Measurements from ENCODE around the gene RUNX2.

RUNX2 gene

GRCh38 chr6:45411959-45412358 lies 83.8 kb downstream of the RUNX2 start:
- Histone ChIP-seq H3K36me3 (ENCODE audit: control insufficient read depth in 1 of 2, insufficient read depth in 2 of 2, low read length in 2 of 2) (no peaks in the 10 kb centered on the region), H3K4me2 (ENCODE audit: low read length) (no peak overlapping the region), H3K4me3 (ENCODE audit: low read depth, low read length) (no peak overlapping the region), H4K91ac (ENCODE audit: low read depth, low read length) (no peak overlapping the region), H3K14ac (ENCODE audit: low read length) (no peak overlapping the region), H4K12ac (ENCODE audit: low read depth, low read length) (no peak overlapping the region), H2BK5ac (ENCODE audit: low read depth, low read length, poor library complexity) (no peak overlapping the region), H3K18ac (ENCODE audit: low read length) (no peak overlapping the region), H4K8ac (ENCODE audit: low read depth, low read length) (no peak overlapping the region), H3K23ac (ENCODE audit: low read length) (no peak overlapping the region), H2BK12ac (ENCODE audit: low read length) (no peak overlapping the region), H2AK5ac (ENCODE audit: low read length) (no peak overlapping the region), H2BK120ac (ENCODE audit: insufficient read depth, low read length, poor library complexity) (no peak overlapping the region), H3K79me2 (ENCODE audit: control insufficient read depth, insufficient read depth, low read length, poor library complexity) (no peaks in the 10 kb centered on the region), H3K27ac (ENCODE audit: low read depth, low read length) (no peak overlapping the region), H3K4me1 (ENCODE audit: control insufficient read depth in 1 of 2, insufficient read depth in 2 of 2, low read length in 2 of 2) (no peaks in the 10 kb centered on the region), H3K9me3 (ENCODE audit: insufficient read depth, low read depth, low read length) (no peaks in the 10 kb centered on the region), H3K79me1 (ENCODE audit: low read length) (no peaks in the 10 kb centered on the region), H3K27me3 (ENCODE audit: insufficient read depth, low read length) (no peaks in the 10 kb centered on the region), H2AFZ (ENCODE audit: insufficient read depth, low read length, poor library complexity) (no peak overlapping the region), H3K4ac (ENCODE audit: low read depth, low read length) (no peak overlapping the region), H3K9ac (ENCODE audit: low read length) (no peak overlapping the region)
- no CpG with 5 or more reads among the region's 5 CpGs for WGBS (ENCODE audit: extremely low coverage, insufficient coverage, insufficient read length)
- no peak for DNase-seq

- H4K12ac ChIP-seq (ENCODE audit: low read depth, low read length) = no peak overlapping the region
- H3K23ac ChIP-seq (ENCODE audit: low read length) = no peak overlapping the region
- no peaks in the 10 kb centered on the region for H3K36me3 ChIP-seq (ENCODE audit: control insufficient read depth in 1 of 2, insufficient read depth in 2 of 2, low read length in 2 of 2)
- no peak overlapping the region for H3K4me3 ChIP-seq (ENCODE audit: low read depth, low read length)
- no peak overlapping the region for H4K8ac ChIP-seq (ENCODE audit: low read depth, low read length)
- no peaks in the 10 kb centered on the region for H3K9me3 ChIP-seq (ENCODE audit: insufficient read depth, low read depth, low read length)
- H3K9ac ChIP-seq (ENCODE audit: low read length) = no peak overlapping the region
- peaks cover 5% of the 10 kb centered on the region for H3K27me3 ChIP-seq (ENCODE audit: insufficient read depth, low read length)
- H2AFZ ChIP-seq (ENCODE audit: insufficient read depth, low read length, poor library complexity) = no peak overlapping the region
- peaks cover 4% of the 10 kb centered on the region for H3K79me1 ChIP-seq (ENCODE audit: low read length)
- H2BK12ac ChIP-seq (ENCODE audit: low read length) = no peak overlapping the region
- H3K4me2 ChIP-seq (ENCODE audit: low read length) = no peak overlapping the region
- no peak overlapping the region for H3K27ac ChIP-seq (ENCODE audit: low read depth, low read length)
- peaks cover 5 to 6% of the 10 kb centered on the region in 2 experiments for H3K4me1 ChIP-seq (ENCODE audit: control insufficient read depth in 1 of 2, insufficient read depth in 2 of 2, low read length in 2 of 2)
- WGBS (ENCODE audit: extremely low coverage, insufficient coverage, insufficient read length) = no CpG with 5 or more reads among the region's 2 CpGs
- DNase-seq = no peak
- no peak overlapping the region for H4K91ac ChIP-seq (ENCODE audit: low read depth, low read length)
- no peak overlapping the region for H2BK5ac ChIP-seq (ENCODE audit: low read depth, low read length, poor library complexity)
- H3K14ac ChIP-seq (ENCODE audit: low read length) = no peak overlapping the region
- H2AK5ac ChIP-seq (ENCODE audit: low read length) = no peak overlapping the region
- no peak overlapping the region for H2BK120ac ChIP-seq (ENCODE audit: insufficient read depth, low read length, poor library complexity)
- no peak overlapping the region for H3K4ac ChIP-seq (ENCODE audit: low read depth, low read length)
- H3K79me2 ChIP-seq (ENCODE audit: control insufficient read depth, insufficient read depth, low read length, poor library complexity) = no peaks in the 10 kb centered on the region
- H3K18ac ChIP-seq (ENCODE audit: low read length) = no peak overlapping the region
Measured at GRCh38 chr6:45415315-45415714, 87.2 kb downstream of the RUNX2 start.

- Histone ChIP-seq H3K18ac (ENCODE audit: low read length) (no peak overlapping the region), H3K27me3 (ENCODE audit: insufficient read depth, low read length) (peaks cover 9% of the 10 kb centered on the region)
Measured at GRCh38 chr6:45415788-45416518, 87.8 kb downstream of the RUNX2 start.

GRCh38 chr6:45416700-45417099 lies 88.6 kb downstream of the RUNX2 start:
- DNase-seq = no peak
- Histone ChIP-seq H3K14ac (ENCODE audit: low read length) (no peak overlapping the region), H3K9me3 (ENCODE audit: insufficient read depth, low read depth, low read length) (no peaks in the 10 kb centered on the region), H4K91ac (ENCODE audit: low read depth, low read length) (no peak overlapping the region), H3K23ac (ENCODE audit: low read length) (no peak overlapping the region), H3K79me1 (ENCODE audit: low read length) (peaks cover 7% of the 10 kb centered on the region), H4K8ac (ENCODE audit: low read depth, low read length) (no peak overlapping the region), H2BK120ac (ENCODE audit: insufficient read depth, low read length, poor library complexity) (no peak overlapping the region), H2AFZ (ENCODE audit: insufficient read depth, low read length, poor library complexity) (no peak overlapping the region), H3K4ac (ENCODE audit: low read depth, low read length) (no peak overlapping the region), H3K4me1 (ENCODE audit: control insufficient read depth in 1 of 2, insufficient read depth in 2 of 2, low read length in 2 of 2) (peaks cover 5 to 6% of the 10 kb centered on the region in 2 experiments), H2AK5ac (ENCODE audit: low read length) (no peak overlapping the region), H3K4me3 (ENCODE audit: low read depth, low read length) (no peak overlapping the region), H2BK5ac (ENCODE audit: low read depth, low read length, poor library complexity) (no peak overlapping the region), H3K9ac (ENCODE audit: low read length) (no peak overlapping the region), H3K4me2 (ENCODE audit: low read length) (no peak overlapping the region), H2BK12ac (ENCODE audit: low read length) (no peak overlapping the region), H3K27me3 (ENCODE audit: insufficient read depth, low read length) (peaks cover 9% of the 10 kb centered on the region), H3K27ac (ENCODE audit: low read depth, low read length) (no peak overlapping the region), H3K36me3 (ENCODE audit: control insufficient read depth in 1 of 2, insufficient read depth in 2 of 2, low read length in 2 of 2) (no peaks in the 10 kb centered on the region), H4K12ac (ENCODE audit: low read depth, low read length) (no peak overlapping the region), H3K79me2 (ENCODE audit: control insufficient read depth, insufficient read depth, low read length, poor library complexity) (peaks cover 3% of the 10 kb centered on the region), H3K18ac (ENCODE audit: low read length) (no peak overlapping the region)
- no CpG with 5 or more reads among the region's 2 CpGs for WGBS (ENCODE audit: extremely low coverage, insufficient coverage, insufficient read length)

More at GRCh38 chr6:45415788-45416518, 87.8 kb downstream of the RUNX2 start:
- H3K4me1 ChIP-seq (ENCODE audit: control insufficient read depth in 1 of 2, insufficient read depth in 2 of 2, low read length in 2 of 2) = peaks cover 5 to 6% of the 10 kb centered on the region in 2 experiments
- no peaks in the 10 kb centered on the region for H3K36me3 ChIP-seq (ENCODE audit: control insufficient read depth in 1 of 2, insufficient read depth in 2 of 2, low read length in 2 of 2)
- H3K23ac ChIP-seq (ENCODE audit: low read length) = no peak overlapping the region
- H2AFZ ChIP-seq (ENCODE audit: insufficient read depth, low read length, poor library complexity) = no peak overlapping the region
- no peak overlapping the region for H2AK5ac ChIP-seq (ENCODE audit: low read length)
- no peaks in the 10 kb centered on the region for H3K79me2 ChIP-seq (ENCODE audit: control insufficient read depth, insufficient read depth, low read length, poor library complexity)
- H3K4me3 ChIP-seq (ENCODE audit: low read depth, low read length) = no peak overlapping the region
- H3K27ac ChIP-seq (ENCODE audit: low read depth, low read length) = no peak overlapping the region
- H2BK120ac ChIP-seq (ENCODE audit: insufficient read depth, low read length, poor library complexity) = no peak overlapping the region
- no peak overlapping the region for H4K8ac ChIP-seq (ENCODE audit: low read depth, low read length)
- no peak overlapping the region for H3K4ac ChIP-seq (ENCODE audit: low read depth, low read length)
- WGBS (ENCODE audit: extremely low coverage, insufficient coverage, insufficient read length) = no CpG with 5 or more reads among the region's 3 CpGs
- no peak overlapping the region for H3K9ac ChIP-seq (ENCODE audit: low read length)
- H3K14ac ChIP-seq (ENCODE audit: low read length) = no peak overlapping the region
- H4K12ac ChIP-seq (ENCODE audit: low read depth, low read length) = no peak overlapping the region
- H4K91ac ChIP-seq (ENCODE audit: low read depth, low read length) = no peak overlapping the region
- H3K79me1 ChIP-seq (ENCODE audit: low read length) = peaks cover 4% of the 10 kb centered on the region
- DNase-seq = no peak
- H2BK12ac ChIP-seq (ENCODE audit: low read length) = no peak overlapping the region
- no peak overlapping the region for H2BK5ac ChIP-seq (ENCODE audit: low read depth, low read length, poor library complexity)
- no peaks in the 10 kb centered on the region for H3K9me3 ChIP-seq (ENCODE audit: insufficient read depth, low read depth, low read length)
- no peak overlapping the region for H3K4me2 ChIP-seq (ENCODE audit: low read length)

Data from trophoblast cell (in vitro differentiated cells and primary cell).